VCaP (cell line): ENCODE data around the gene TMEM109.
"Not testable (repeated sequence)": the region's sequence is repeated elsewhere in the genome, so short reads cannot be mapped to it uniquely, and the experiment has no call there.

Experiments used
- H3K27ac ChIP-seq: fragments of 450-650 bp; 2 replicates; pipeline ENCODE4 v1.5.1; 2017
- TF ChIP-seq, protein P1 (sequence below): fragments of 450-650 bp; conservative IDR thresholded peaks from 2 replicates; pipeline ENCODE4 v1.5.1; 2017; ENCODE audit warnings: mild to moderate bottlenecking, moderate library complexity

The TMEM109 gene

DNA sequence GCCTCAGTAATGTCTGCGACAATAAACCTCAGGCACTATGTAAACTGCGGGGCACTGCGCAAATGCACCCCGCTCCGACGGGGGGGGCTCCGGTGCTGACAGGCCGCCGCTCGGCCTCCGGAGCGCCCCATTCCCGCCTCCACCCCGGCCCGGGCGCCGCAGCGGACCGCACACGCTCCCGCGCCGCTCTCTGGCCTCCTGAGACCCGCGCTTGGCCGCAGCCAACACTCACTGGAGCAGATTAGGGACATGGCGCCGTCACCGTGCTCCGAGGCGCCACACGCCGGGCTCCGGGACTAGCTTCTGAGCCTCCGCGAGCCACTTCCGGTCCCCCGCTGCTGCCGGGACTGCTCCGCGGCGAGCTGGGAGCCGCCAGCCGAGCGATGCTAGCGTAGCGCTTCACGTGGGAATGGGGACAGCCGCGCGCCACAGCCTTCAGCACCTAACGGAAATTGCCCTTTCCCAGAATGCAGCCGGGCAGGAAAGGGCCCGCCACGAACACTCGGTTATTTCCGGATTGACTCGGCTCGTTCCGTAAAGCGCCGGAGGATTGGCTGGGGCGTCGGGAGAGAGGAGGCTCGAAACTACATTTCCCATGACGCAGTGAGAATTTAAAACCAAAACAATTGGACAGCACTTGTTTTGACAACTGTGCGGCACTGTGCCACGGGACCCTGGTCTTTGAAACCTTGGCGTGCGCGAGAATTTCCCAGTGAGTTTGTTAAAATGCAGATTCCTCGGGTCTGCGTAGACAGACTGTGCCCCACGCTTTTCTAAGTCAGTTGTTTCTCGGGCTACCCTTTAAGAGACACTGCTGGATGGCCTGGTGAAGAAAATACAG is 7.6 kb upstream of the TMEM109 start, which contains the start of gene PRPF19:
PRPF19 (minus strand) TSS at position 454 of the 841 bp plus-strand sequence; CDS start at position 251, 203 bp downstream.
- TF ChIP-seq, protein P1, sequence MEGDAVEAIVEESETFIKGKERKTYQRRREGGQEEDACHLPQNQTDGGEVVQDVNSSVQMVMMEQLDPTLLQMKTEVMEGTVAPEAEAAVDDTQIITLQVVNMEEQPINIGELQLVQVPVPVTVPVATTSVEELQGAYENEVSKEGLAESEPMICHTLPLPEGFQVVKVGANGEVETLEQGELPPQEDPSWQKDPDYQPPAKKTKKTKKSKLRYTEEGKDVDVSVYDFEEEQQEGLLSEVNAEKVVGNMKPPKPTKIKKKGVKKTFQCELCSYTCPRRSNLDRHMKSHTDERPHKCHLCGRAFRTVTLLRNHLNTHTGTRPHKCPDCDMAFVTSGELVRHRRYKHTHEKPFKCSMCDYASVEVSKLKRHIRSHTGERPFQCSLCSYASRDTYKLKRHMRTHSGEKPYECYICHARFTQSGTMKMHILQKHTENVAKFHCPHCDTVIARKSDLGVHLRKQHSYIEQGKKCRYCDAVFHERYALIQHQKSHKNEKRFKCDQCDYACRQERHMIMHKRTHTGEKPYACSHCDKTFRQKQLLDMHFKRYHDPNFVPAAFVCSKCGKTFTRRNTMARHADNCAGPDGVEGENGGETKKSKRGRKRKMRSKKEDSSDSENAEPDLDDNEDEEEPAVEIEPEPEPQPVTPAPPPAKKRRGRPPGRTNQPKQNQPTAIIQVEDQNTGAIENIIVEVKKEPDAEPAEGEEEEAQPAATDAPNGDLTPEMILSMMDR: no peak
- peak within 1 kb of the TSS; percentile 94 for H3K27ac ChIP-seq

GRCh38 chr11:60908803-60909202 is 5.2 kb upstream of the TMEM109 start:
- H3K27ac ChIP-seq: no peak overlapping the region
- TF ChIP-seq, protein P1: no peak

- H3K27ac ChIP-seq: not testable (repeated sequence)
Observed at GRCh38 chr11:60909680-60910280, 4.2 kb upstream of the TMEM109 start.

DNA sequence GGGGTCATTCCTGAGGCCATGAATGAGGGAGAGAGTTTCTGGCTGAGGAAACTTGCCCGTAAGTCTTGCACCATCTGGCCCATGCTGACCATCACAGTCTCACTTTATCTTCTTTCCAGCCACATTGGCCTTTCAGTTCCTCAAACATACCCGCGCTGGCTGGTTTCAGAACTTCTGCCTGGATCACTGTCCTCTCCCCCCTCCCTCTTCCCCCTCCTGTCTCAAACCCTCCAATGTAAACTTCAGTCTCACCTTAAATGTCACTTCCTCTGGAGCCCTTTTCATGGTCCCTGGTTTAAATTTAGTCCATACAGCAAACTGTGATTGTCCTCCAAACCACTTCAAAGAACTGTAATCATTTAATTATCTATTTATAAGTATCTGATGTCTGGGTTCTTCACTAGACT is 3.7 kb upstream of the TMEM109 start:
- TF ChIP-seq, protein P1: no peak
- no peak overlapping the region for H3K27ac ChIP-seq

- TF ChIP-seq, protein P1: no peak
- no peak overlapping the region for H3K27ac ChIP-seq
Observed at GRCh38 chr11:60910711-60911380, 3.1 kb upstream of the TMEM109 start.

DNA sequence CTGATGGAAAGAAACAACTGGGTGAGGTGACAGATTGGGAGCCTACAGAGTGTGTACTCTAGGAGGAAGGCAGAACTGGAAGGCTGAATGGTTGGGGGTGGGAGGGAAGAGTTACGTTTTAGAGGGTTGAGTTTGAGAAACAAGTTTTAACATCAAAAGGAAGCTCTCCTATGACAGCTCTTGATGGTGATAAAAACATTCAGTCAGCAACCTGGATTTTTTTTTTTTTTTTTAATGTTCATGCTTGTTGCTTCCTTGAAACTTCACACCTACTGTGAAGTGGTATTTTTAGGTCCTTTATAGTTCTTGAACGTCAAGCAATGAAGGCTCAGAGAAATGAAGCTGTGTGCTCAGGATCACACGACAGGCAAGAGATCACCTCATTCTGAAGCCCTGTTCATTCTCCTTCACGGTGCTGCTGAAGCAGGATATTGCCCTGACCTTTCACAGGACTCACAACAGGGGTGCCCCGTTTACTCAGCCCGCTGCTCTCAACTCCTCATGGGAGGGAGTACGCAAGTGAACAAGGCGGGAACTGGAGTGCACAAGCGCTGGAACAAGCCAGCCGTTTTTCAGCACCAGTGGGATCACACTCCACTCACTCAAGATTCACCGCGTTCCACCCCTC is 1.6 kb upstream of the TMEM109 start:
- TF ChIP-seq, protein P1: no peak
- peak overlapping the region; percentile 90 for H3K27ac ChIP-seq

GRCh38 chr11:60912851-60913528 is 968 bp upstream of the TMEM109 start:
- peak overlapping the region; percentile 90 for H3K27ac ChIP-seq
- TF ChIP-seq, protein P1: no peak
